WTC11 (cell line): ENCODE measurements around the gene CFAP74. TPM values are rescaled to one million over a fixed set of nuclear protein-coding genes. Genes with fewer than 3 reads are reported as not detected.

Source experiments
- ATAC-seq: fragments of 200-7000 bp; cut with Tn5 transposase; 2 replicates; pipeline ENCODE4 v1.10.0; 2021; ENCODE audit warnings: mild to moderate bottlenecking, moderate library complexity
- CTCF ChIA-PET: fragments of 300-600 bp; sonication (Branson Sonifier 250); formaldehyde crosslinking; loops from one replicate; lab custom pipeline; 2021; ENCODE audit warnings: antibody characterized with exemption; lab: Charles Lee
- POLR2A ChIA-PET: fragments of 350-600 bp; sonication (Branson Sonifier 250); formaldehyde crosslinking; loops from one replicate; lab custom pipeline; 2021; ENCODE audit warnings: antibody characterized with exemption; lab: Charles Lee
- DNase-seq: peaks from one replicate; pipeline ENCODE4 v3.0.0; 2021; ENCODE audit warnings: low spot score
- H3K27ac Mint-ChIP-seq: 2 replicates; pipeline ENCODE4 v1.8.0; 2021; ENCODE audit warnings: mixed read lengths
- H3K27me3 Mint-ChIP-seq: 2 replicates; pipeline ENCODE4 v1.8.0; 2021; ENCODE audit warnings: low read depth, mild to moderate bottlenecking, moderate library complexity, mixed read lengths
- H3K36me3 Mint-ChIP-seq: 2 replicates; pipeline ENCODE4 v1.8.0; 2021; ENCODE audit warnings: mixed read lengths
- H3K4me1 Mint-ChIP-seq: 2 replicates; pipeline ENCODE4 v1.8.0; 2022; ENCODE audit warnings: mixed read lengths
- H3K4me3 Mint-ChIP-seq: 2 replicates; pipeline ENCODE4 v1.8.0; 2021; ENCODE audit warnings: mild to moderate bottlenecking, moderate library complexity, mixed read lengths
- H3K9me3 Mint-ChIP-seq: 2 replicates; pipeline ENCODE4 v1.8.0; 2021; ENCODE audit warnings: mixed read lengths
- AR ChIP-seq: fragments of 250-450 bp; sonication (Bioruptor Pico); IDR thresholded peaks from 2 replicates; pipeline ENCODE4 v1.9.0; 2021; ENCODE audit warnings: mild to moderate bottlenecking
- CBFB ChIP-seq: sonication (generic); formaldehyde crosslinking; IDR thresholded peaks from 2 replicates; pipeline ENCODE4 v1.8.1; 2022; ENCODE audit warnings: mild to moderate bottlenecking, low read depth, missing genetic modification reagents
- CREM ChIP-seq: sonication (generic); formaldehyde crosslinking; IDR thresholded peaks from 2 replicates; pipeline ENCODE4 v1.8.1; 2022; ENCODE audit warnings: mild to moderate bottlenecking, missing genetic modification reagents, moderate library complexity
- FOXP1 ChIP-seq: sonication (generic); formaldehyde crosslinking; IDR thresholded peaks from 2 replicates; pipeline ENCODE4 v1.8.0; 2022; ENCODE audit warnings: missing genetic modification reagents, mild to moderate bottlenecking, moderate library complexity, borderline replicate concordance
- HMGA2 ChIP-seq: fragments of 250-450 bp; sonication (Bioruptor Pico); IDR thresholded peaks from 2 replicates; pipeline ENCODE4 v1.4.0; 2021; ENCODE audit warnings: mild to moderate bottlenecking, moderate library complexity
- IRF1 ChIP-seq: sonication (generic); formaldehyde crosslinking; IDR thresholded peaks from 2 replicates; pipeline ENCODE4 v1.8.0; 2023; ENCODE audit warnings: missing genetic modification reagents
- JAZF1 ChIP-seq: fragments of 250-450 bp; sonication (Bioruptor Pico); IDR thresholded peaks from 2 replicates; pipeline ENCODE4 v1.9.0; 2021; ENCODE audit warnings: moderate library complexity, mild to moderate bottlenecking, inconsistent platforms
- MXD4 ChIP-seq: fragments of 250-450 bp; sonication (Bioruptor Pico); IDR thresholded peaks from 2 replicates; pipeline ENCODE4 v1.8.0; 2021; ENCODE audit warnings: mild to moderate bottlenecking, moderate library complexity, borderline replicate concordance
- NFE2L1 ChIP-seq: sonication (generic); formaldehyde crosslinking; IDR thresholded peaks from 2 replicates; pipeline ENCODE4 v1.8.1; 2023; ENCODE audit warnings: missing genetic modification reagents
- NR1H2 ChIP-seq: sonication (generic); formaldehyde crosslinking; IDR thresholded peaks from 2 replicates; pipeline ENCODE4 v1.9.0; 2021; ENCODE audit warnings: mild to moderate bottlenecking, moderate library complexity, missing genetic modification reagents
- RELA ChIP-seq: sonication (generic); formaldehyde crosslinking; IDR thresholded peaks from 2 replicates; pipeline ENCODE4 v1.8.1; 2022; ENCODE audit warnings: missing genetic modification reagents, mild to moderate bottlenecking, borderline replicate concordance
- SOX15 ChIP-seq: fragments of 250-450 bp; sonication (Bioruptor Pico); IDR thresholded peaks from 2 replicates; pipeline ENCODE4 v1.9.0; 2021; ENCODE audit warnings: mild to moderate bottlenecking
- SP1 ChIP-seq: sonication (generic); formaldehyde crosslinking; conservative IDR thresholded peaks from 2 replicates; pipeline ENCODE4 v1.8.1; 2022; ENCODE audit warnings: missing genetic modification reagents
- ZNF138 ChIP-seq: sonication (generic); formaldehyde crosslinking; conservative IDR thresholded peaks from 2 replicates; pipeline ENCODE4 v1.8.1; 2022; ENCODE audit warnings: mild to moderate bottlenecking, moderate library complexity, missing genetic modification reagents
- ZNF219 ChIP-seq: sonication (generic); formaldehyde crosslinking; IDR thresholded peaks from 2 replicates; pipeline ENCODE4 v1.8.0; 2023; ENCODE audit warnings: missing genetic modification reagents, mild to moderate bottlenecking, borderline replicate concordance
- ZNF232 ChIP-seq: sonication (generic); formaldehyde crosslinking; IDR thresholded peaks from 2 replicates; pipeline ENCODE4 v1.8.0; 2022; ENCODE audit warnings: mild to moderate bottlenecking, missing genetic modification reagents
- ZNF263 ChIP-seq: sonication (generic); formaldehyde crosslinking; IDR thresholded peaks from 2 replicates; pipeline ENCODE4 v1.8.1; 2022; ENCODE audit warnings: low read depth, mild to moderate bottlenecking, moderate library complexity, missing genetic modification reagents
- total RNA-seq: library from RNA; stranded (reverse); gene quantifications from 3 replicates; pipeline ENCODE4 v1.2.3, GENCODE V29; 2021
- TF ChIP-seq, protein P1 (sequence below): sonication (generic); formaldehyde crosslinking; IDR thresholded peaks from 2 replicates; pipeline ENCODE4 v1.8.1; 2022; ENCODE audit warnings: mild to moderate bottlenecking, moderate library complexity, missing genetic modification reagents
- TF ChIP-seq, protein P2 (sequence below): sonication (generic); formaldehyde crosslinking; IDR thresholded peaks from 2 replicates; pipeline ENCODE4 v1.8.0; 2022; ENCODE audit warnings: mild to moderate bottlenecking, missing genetic modification reagents
- TF ChIP-seq, protein P3 (sequence below): fragments of 250-450 bp; sonication (Bioruptor Pico); IDR thresholded peaks from 2 replicates; pipeline ENCODE4 v1.9.0; 2021; ENCODE audit warnings: mild to moderate bottlenecking
- TF ChIP-seq, protein P4 (sequence below): sonication (generic); formaldehyde crosslinking; IDR thresholded peaks from 2 replicates; pipeline ENCODE4 v1.8.1; 2023; ENCODE audit warnings: mild to moderate bottlenecking, moderate library complexity, missing genetic modification reagents
- TF ChIP-seq, protein P5 (sequence below): sonication (generic); formaldehyde crosslinking; IDR thresholded peaks from 2 replicates; pipeline ENCODE4 v1.8.0; 2022; ENCODE audit warnings: mild to moderate bottlenecking, missing genetic modification reagents

CFAP74 gene
- total RNA-seq, 1 experiment from 2014 or later: 0.35 TPM

GRCh38 chr1:2003541-2004131 lies at the start of gene CFAP74 (continued):
- TF ChIP-seq HMGA2 (CRISPR knock-in tag) (no peak), SP1 (CRISPR knock-in tag) (peak; percentile 56; the same call in 1 of the 2 replicates)
- TF ChIP-seq, protein P1, sequence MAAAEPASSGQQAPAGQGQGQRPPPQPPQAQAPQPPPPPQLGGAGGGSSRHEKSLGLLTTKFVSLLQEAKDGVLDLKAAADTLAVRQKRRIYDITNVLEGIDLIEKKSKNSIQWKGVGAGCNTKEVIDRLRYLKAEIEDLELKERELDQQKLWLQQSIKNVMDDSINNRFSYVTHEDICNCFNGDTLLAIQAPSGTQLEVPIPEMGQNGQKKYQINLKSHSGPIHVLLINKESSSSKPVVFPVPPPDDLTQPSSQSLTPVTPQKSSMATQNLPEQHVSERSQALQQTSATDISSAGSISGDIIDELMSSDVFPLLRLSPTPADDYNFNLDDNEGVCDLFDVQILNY (CRISPR knock-in tag): peak; percentile 68; the same call in 1 of the 2 replicates

DNA sequence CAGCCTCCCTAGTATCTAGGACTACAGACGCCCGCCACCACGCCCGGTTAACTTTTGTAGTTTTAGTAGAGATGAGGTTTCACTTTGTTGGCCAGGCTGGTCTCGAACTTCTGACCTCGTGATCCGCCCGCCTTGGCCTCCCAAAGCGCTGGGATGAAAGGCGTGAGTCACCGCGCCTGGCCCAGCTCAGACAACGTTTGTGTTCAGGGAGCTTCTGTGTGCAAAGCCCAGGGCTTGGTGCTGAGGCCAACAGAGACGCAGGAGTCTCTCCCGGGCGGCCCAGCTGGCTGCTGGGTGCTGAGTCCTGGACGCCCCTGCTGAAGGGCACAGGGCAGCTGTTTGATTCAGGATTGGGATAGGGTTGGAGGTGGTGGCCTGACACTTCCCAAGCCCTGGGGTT lies 49.6 kb upstream of the CFAP74 start:
- DNase-seq (no peak), ATAC-seq (no peak)
- peaks cover 5% of the 10 kb centered on the region for H3K36me3 Mint-ChIP-seq
- TF ChIP-seq, protein P2, sequence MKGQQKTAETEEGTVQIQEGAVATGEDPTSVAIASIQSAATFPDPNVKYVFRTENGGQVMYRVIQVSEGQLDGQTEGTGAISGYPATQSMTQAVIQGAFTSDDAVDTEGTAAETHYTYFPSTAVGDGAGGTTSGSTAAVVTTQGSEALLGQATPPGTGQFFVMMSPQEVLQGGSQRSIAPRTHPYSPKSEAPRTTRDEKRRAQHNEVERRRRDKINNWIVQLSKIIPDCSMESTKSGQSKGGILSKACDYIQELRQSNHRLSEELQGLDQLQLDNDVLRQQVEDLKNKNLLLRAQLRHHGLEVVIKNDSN (CRISPR knock-in tag): no peak
- TF ChIP-seq, protein P3, sequence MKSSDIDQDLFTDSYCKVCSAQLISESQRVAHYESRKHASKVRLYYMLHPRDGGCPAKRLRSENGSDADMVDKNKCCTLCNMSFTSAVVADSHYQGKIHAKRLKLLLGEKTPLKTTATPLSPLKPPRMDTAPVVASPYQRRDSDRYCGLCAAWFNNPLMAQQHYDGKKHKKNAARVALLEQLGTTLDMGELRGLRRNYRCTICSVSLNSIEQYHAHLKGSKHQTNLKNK (CRISPR knock-in tag): no peak
- TF ChIP-seq ZNF138 (CRISPR knock-in tag): no peak
- peaks cover 15% of the 10 kb centered on the region for H3K4me1 Mint-ChIP-seq
- peaks cover 2% of the 10 kb centered on the region; the same call in 1 of the 2 replicates for H3K27me3 Mint-ChIP-seq
- CTCF ChIA-PET: no interaction called here
- H3K27ac Mint-ChIP-seq: no peak overlapping the region
- H3K9me3 Mint-ChIP-seq: no peaks in the 10 kb centered on the region
- POLR2A ChIA-PET: no interaction called here
- peak overlapping the region; percentile 25 for H3K4me3 Mint-ChIP-seq

DNA sequence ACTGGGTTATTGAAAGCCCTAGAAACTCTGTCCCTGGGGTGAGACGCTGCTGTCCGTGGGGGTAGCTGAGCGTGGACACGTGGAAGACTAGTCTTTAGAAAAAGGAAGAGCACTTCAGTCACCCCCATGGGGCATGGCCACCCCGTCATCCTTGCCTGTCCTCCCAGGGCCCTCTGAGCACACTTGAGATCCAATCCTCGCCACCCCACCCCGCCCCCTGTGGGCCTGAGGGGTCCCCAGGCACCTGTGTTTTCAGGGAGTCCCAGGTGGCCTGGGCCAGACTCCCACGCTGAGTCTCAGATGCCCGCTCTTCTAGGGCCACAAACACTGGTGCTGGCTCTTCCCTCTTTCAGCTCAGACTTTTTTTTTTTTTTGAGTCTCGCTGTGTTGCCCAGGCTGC lies 49.2 kb upstream of the CFAP74 start:
- POLR2A ChIA-PET: no interaction called here
- no peak for ATAC-seq
- H3K27ac Mint-ChIP-seq: peak overlapping the region; percentile 70; the same call in 1 of the 2 replicates
- TF ChIP-seq, protein P4, sequence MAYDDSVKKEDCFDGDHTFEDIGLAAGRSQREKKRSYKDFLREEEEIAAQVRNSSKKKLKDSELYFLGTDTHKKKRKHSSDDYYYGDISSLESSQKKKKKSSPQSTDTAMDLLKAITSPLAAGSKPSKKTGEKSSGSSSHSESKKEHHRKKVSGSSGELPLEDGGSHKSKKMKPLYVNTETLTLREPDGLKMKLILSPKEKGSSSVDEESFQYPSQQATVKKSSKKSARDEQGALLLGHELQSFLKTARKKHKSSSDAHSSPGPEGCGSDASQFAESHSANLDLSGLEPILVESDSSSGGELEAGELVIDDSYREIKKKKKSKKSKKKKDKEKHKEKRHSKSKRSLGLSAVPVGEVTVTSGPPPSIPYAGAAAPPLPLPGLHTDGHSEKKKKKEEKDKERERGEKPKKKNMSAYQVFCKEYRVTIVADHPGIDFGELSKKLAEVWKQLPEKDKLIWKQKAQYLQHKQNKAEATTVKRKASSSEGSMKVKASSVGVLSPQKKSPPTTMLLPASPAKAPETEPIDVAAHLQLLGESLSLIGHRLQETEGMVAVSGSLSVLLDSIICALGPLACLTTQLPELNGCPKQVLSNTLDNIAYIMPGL (CRISPR knock-in tag): no peak
- TF ChIP-seq ZNF219 (CRISPR knock-in tag) (no peak), FOXP1 (no peak), NR1H2 (CRISPR knock-in tag) (no peak), IRF1 (no peak), AR (CRISPR knock-in tag) (no peak), MXD4 (CRISPR knock-in tag) (no peak), ZNF232 (CRISPR knock-in tag) (no peak), RELA (CRISPR knock-in tag) (no peak), ZNF263 (CRISPR knock-in tag) (no peak), SOX15 (CRISPR knock-in tag) (no peak), CBFB (CRISPR knock-in tag) (no peak), SP1 (CRISPR knock-in tag) (no peak), NFE2L1 (CRISPR knock-in tag) (no peak), CREM (no peak), JAZF1 (CRISPR knock-in tag) (no peak)
- TF ChIP-seq, protein P1 (CRISPR knock-in tag): no peak
- TF ChIP-seq, protein P5, sequence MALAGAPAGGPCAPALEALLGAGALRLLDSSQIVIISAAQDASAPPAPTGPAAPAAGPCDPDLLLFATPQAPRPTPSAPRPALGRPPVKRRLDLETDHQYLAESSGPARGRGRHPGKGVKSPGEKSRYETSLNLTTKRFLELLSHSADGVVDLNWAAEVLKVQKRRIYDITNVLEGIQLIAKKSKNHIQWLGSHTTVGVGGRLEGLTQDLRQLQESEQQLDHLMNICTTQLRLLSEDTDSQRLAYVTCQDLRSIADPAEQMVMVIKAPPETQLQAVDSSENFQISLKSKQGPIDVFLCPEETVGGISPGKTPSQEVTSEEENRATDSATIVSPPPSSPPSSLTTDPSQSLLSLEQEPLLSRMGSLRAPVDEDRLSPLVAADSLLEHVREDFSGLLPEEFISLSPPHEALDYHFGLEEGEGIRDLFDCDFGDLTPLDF (CRISPR knock-in tag): no peak
- TF ChIP-seq, all 79 proteins: peak for 0
- CTCF ChIA-PET: no interaction called here
- Mint-ChIP-seq H3K4me3 (peak overlapping the region; percentile 32), H3K4me1 (peaks cover 17% of the 10 kb centered on the region), H3K9me3 (no peaks in the 10 kb centered on the region), H3K36me3 (peaks cover 5% of the 10 kb centered on the region), H3K27me3 (peaks cover 2% of the 10 kb centered on the region; the same call in 1 of the 2 replicates)
- DNase-seq: no peak
